Retinal pigment epithelial cell (primary cell): ENCODE results near the gene LBHD2.

ENCODE experiments used
- DNase-seq: peaks from one replicate; pipeline ENCODE4 v3.0.0-alpha.2; 2010; ENCODE audit warnings: low read depth
- H3K4me3 ChIP-seq: 2 replicates; pipeline ENCODE4 v1.5.1; 2011; ENCODE audit warnings: mild to moderate bottlenecking, low read length, control low read depth, moderate library complexity
- TF ChIP-seq, protein P1 (sequence below): conservative IDR thresholded peaks from 2 replicates; pipeline ENCODE4 v1.5.1; 2011; ENCODE audit warnings: low read depth, low read length, control low read depth, inconsistent platforms

The LBHD2 gene

DNA sequence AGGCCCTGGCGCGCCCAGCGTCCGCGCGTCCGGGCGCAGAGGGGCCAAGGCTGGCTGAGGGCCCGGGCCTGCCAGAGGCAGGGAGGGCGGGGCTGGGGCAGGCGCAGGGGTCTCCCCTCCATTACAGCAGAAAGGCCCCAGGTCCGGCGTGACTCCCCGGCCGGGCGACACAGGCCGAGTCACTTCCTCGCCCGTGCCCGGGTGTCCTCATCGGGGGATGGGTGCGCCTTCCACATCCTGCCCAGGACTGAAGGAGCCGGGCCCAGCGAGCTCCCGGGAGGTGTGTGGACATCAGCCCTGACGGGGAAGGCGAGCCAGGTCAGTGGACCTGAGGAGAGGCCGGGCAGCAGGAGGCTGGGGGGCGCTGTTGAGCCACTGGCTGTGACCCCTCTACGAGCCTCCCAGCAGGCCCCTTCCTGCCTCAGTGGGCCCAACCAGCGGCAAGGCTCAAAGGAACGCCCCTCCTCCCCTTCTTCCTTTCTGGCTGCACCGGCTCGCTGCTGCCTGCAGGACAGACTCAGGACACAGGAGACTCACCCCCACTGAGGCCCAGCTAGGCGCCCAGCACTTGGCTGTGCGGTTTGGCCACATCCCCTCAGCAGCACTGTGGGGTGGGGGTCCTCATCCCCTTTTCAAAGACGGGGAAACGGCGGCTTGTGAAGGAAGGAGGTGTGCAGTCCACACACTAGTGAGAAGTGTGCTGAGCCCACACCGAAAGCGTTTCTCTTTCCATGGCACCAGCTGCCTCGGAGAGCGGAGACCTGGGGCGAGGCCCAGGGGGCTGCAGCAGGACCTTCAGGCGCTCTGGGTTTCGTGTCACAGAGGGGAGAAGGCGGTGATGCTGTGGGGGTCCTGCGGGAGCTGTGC, 39.9 kb downstream of the LBHD2 start:
- DNase-seq: no peak
- TF ChIP-seq, protein P1, sequence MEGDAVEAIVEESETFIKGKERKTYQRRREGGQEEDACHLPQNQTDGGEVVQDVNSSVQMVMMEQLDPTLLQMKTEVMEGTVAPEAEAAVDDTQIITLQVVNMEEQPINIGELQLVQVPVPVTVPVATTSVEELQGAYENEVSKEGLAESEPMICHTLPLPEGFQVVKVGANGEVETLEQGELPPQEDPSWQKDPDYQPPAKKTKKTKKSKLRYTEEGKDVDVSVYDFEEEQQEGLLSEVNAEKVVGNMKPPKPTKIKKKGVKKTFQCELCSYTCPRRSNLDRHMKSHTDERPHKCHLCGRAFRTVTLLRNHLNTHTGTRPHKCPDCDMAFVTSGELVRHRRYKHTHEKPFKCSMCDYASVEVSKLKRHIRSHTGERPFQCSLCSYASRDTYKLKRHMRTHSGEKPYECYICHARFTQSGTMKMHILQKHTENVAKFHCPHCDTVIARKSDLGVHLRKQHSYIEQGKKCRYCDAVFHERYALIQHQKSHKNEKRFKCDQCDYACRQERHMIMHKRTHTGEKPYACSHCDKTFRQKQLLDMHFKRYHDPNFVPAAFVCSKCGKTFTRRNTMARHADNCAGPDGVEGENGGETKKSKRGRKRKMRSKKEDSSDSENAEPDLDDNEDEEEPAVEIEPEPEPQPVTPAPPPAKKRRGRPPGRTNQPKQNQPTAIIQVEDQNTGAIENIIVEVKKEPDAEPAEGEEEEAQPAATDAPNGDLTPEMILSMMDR: peak; percentile 58
- H3K4me3 ChIP-seq: peak overlapping the region; percentile 17

DNA sequence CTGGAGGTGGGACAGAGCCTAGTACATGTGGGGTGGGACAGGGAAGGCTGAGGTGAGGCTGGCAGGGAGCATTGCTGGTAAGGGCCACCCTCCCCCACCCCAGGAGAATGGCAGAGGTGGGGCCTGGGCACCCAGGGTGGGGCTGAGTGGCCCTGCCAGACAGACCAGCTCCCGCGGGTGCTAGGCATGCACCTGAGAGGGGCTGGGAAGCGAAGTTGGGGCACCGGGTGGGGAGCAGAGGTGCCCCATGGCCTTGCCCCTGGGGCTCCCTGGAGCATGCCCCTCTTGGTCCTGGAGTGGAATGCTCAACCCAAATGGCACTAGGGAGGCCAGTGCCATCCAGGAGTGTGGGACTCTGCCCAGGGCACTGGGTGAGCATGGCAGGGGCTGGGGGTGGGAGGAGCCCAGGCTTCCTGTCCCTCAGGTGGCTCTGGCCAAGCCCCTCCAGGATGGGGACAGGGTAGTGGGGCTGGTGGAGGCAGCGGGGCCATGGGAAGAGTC, 40.5 kb downstream of the LBHD2 start:
- no peak overlapping the region for H3K4me3 ChIP-seq
- no peak for DNase-seq
- TF ChIP-seq, protein P1: no peak

DNA sequence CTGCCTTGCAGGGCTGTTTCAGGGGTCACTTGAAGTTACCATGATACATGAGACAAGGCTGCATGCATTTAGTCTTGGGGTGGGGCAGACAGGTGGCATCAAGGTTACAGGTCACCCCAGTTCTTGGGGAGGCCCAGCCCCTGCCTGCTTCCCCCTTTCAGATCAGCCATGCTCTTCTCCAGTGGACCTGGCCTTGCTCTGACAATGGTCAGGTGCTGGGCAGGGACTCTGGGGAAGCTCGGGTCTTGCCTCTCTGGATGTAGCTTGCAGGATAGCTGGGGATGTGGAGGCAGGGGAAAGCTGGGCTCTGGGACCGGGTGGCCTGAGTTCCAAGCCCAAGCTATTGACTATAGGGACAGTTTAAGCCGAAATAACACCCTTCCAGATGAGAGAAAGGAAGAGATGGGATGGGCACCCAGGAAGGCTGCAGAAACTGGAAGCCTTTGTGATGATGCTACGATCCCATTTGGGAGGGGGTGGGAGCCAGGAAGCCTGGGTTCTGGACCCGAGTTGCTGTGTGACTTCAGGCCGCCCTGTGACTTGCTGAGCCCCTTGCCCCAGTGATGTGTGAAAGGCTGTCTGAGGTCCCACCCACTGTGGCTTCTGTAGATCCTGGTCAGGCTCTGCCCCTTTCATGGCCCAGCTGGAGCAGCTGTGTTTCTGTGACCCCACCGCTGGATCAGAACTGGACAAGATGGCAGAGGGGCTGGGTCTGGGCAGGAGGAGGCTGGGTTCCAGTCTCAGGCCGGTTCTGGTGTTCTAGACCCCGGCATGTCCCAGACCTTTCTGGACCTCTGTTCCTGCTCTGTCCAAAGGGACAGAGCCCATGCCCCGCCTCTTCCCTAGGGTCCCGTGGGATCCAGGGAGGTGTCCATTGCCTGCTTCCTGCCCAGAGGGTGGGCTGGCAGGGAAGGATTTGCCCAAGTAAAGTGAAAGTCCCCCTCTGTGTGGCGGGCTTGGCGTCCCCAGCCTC, 41.4 kb downstream of the LBHD2 start:
- no peak overlapping the region for H3K4me3 ChIP-seq
- DNase-seq: no peak

DNA sequence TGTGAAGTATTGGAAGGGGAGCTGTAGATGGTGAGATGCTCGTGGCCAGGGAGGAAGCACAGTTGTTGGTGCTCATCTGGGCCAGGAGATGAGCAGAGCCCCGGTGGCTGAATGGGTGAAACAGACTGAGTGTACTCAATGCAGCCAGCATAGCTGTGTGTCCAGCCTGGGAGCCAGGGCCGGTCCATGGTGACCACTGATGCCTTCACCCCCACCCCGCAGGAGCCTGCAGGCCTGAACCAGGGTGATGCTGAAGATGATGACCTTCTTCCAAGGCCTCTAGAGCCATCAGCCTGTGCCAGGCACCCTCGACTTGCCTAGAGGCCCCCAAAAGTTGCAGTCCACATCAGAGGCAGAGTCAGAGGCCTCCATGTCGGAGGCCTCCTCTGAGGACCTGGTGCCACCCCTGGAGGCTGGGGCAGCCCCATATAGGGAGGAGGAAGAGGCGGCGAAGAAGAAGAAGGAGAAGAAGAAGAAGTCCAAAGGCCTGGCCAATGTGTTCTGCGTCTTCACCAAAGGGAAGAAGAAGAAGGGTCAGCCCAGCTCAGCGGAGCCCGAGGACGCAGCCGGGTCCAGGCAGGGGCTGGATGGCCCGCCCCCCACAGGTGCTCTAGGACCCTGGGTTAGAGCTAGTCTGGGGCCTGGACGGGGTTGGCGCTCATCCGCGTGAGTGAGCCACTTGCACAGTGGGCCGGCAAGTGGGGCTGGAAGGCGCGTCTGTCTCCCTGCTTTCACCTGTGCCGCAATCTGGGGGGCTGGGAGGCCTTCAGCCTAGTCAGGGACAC, 42.3 kb downstream of the LBHD2 start:
- TF ChIP-seq, protein P1: no peak
- peak overlapping the region; percentile 17 for H3K4me3 ChIP-seq
- DNase-seq: no peak

More for the DNA sequence above, 41.4 kb downstream of the LBHD2 start:
- TF ChIP-seq, protein P1: no peak

DNA sequence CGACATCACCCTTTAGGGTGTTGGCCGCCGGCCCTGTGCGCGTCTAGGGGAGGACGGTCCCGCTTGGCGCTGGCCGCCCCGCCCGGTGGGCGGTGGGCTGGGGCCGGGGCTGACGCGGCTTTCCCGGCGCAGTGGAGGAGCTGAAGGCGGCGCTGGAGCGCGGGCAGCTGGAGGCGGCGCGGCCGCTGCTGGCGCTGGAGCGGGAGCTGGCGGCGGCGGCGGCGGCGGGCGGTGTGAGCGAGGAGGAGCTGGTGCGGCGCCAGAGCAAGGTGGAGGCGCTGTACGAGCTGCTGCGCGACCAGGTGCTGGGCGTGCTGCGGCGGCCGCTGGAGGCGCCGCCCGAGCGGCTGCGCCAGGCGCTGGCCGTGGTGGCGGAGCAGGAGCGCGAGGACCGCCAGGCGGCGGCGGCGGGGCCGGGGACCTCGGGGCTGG, 42.9 kb downstream of the LBHD2 start:
- DNase-seq: no peak
- TF ChIP-seq, protein P1: no peak
- peak overlapping the region; percentile 17 for H3K4me3 ChIP-seq

DNA sequence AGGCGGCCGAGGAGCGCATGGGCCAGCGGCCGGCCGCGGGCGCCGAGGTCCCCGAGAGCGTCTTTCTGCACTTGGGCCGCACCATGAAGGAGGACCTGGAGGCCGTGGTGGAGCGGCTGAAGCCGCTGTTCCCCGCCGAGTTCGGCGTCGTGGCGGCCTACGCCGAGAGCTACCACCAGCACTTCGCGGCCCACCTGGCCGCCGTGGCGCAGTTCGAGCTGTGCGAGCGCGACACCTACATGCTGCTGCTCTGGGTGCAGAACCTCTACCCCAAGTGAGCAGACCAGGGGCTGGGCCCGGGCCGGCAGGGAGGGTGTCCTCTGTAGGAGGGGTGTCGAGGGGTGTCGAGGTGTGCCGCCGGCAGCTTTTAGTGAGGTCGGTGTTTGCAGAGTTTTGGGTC, 43.3 kb downstream of the LBHD2 start:
- no peak overlapping the region for H3K4me3 ChIP-seq
- no peak for DNase-seq
- TF ChIP-seq, protein P1: no peak
